Right ventricle myocardium inferior (tissue), 1 donor: Measurements from ENCODE around the gene GRIK3. TPM values are rescaled to one million over a fixed set of nuclear protein-coding genes. Genes with fewer than 3 reads are reported as not detected.

Experiments used
- ATAC-seq: fragments of 200-7000 bp; cut with Tn5 transposase; one replicate; pipeline ENCODE4 v1.9.1; 2020; ENCODE audit warnings: mild to moderate bottlenecking, moderate library complexity
- DNase-seq: peaks from one replicate; pipeline ENCODE4 v3.0.0; 2021; ENCODE audit errors: missing footprints
- intact Hi-C: fragments of 100-400 bp; cut with DNase I; formaldehyde crosslinking; loops from one replicate; pipeline ENCODE4 v1.11.0; 2022
- total RNA-seq: library from RNA; stranded (reverse); fragmentation: NEBNext Ultra II Directional; extraction: Animal tissue kit (Norgen Biotek cat#: 25700); gene quantifications from one replicate; pipeline ENCODE4 v1.2.1, GENCODE V29; 2021
- donor health status: DM: no; HTN: yes; CAD: no; lungs with severe emphysema.

Gene GRIK3
- total RNA-seq, 1 donor from 2014 or later: 0.65 TPM

GRCh38 chr1:36961062-36961615 lies 73.2 kb downstream of the GRIK3 start:
- DNase-seq (peak; percentile 37), ATAC-seq (no peak)
- intact Hi-C loops: no loop called here

GRCh38 chr1:36956570-36956969 lies 77.7 kb downstream of the GRIK3 start:
- ATAC-seq: no peak
- intact Hi-C loops: no loop called here
- peak; percentile 27 for DNase-seq

GRCh38 chr1:36955016-36955415 lies 79.3 kb downstream of the GRIK3 start:
- no peak for ATAC-seq
- intact Hi-C loops: no loop called here
- peak; percentile 21 for DNase-seq

GRCh38 chr1:36953061-36953460 lies 81.3 kb downstream of the GRIK3 start:
- intact Hi-C loops: no loop called here
- no peak for ATAC-seq
- peak; percentile 43 for DNase-seq

GRCh38 chr1:36951761-36952160 lies 82.6 kb downstream of the GRIK3 start:
- intact Hi-C loops: no loop called here
- ATAC-seq: no peak
- DNase-seq: peak; percentile 62

GRCh38 chr1:36951292-36951750 lies 83.0 kb downstream of the GRIK3 start:
- intact Hi-C loops: no loop called here
- DNase-seq: no peak
- ATAC-seq: no peak

- ATAC-seq (no peak), DNase-seq (no peak)
- intact Hi-C loops: no loop called here
Observed at GRCh38 chr1:36950604-36951291, 83.6 kb downstream of the GRIK3 start.

- ATAC-seq (no peak), DNase-seq (no peak)
- intact Hi-C loops: no loop called here
Observed at GRCh38 chr1:36948606-36949005, 85.7 kb downstream of the GRIK3 start.

GRCh38 chr1:36948147-36948546 lies 86.2 kb downstream of the GRIK3 start:
- DNase-seq (no peak), ATAC-seq (no peak)
- intact Hi-C loops: no loop called here

- DNase-seq (no peak), ATAC-seq (no peak)
- intact Hi-C loops: no loop called here
Observed at GRCh38 chr1:36947384-36947783, 86.9 kb downstream of the GRIK3 start.

GRCh38 chr1:36944883-36945282 lies 89.4 kb downstream of the GRIK3 start:
- DNase-seq (no peak), ATAC-seq (no peak)
- intact Hi-C loops: no loop called here

GRCh38 chr1:36942148-36942547 lies 92.2 kb downstream of the GRIK3 start:
- no peak for DNase-seq
- intact Hi-C loops: no loop called here
- ATAC-seq: no peak

- DNase-seq: no peak
- no peak for ATAC-seq
- intact Hi-C loops: no loop called here
Observed at GRCh38 chr1:36941316-36941978, 92.9 kb downstream of the GRIK3 start.

- no peak for ATAC-seq
- intact Hi-C loops: no loop called here
Observed at GRCh38 chr1:36938819-36939218, 95.5 kb downstream of the GRIK3 start.

GRCh38 chr1:36937371-36937770 lies 96.9 kb downstream of the GRIK3 start:
- DNase-seq (no peak), ATAC-seq (no peak)
- intact Hi-C loops: no loop called here

More at GRCh38 chr1:36938819-36939218, 95.5 kb downstream of the GRIK3 start:
- DNase-seq: peak; percentile 42

GRCh38 chr1:36934061-36934460 lies 100.3 kb downstream of the GRIK3 start:
- peak; percentile 39 for DNase-seq
- no peak for ATAC-seq
- intact Hi-C loops: no loop called here

- ATAC-seq (no peak), DNase-seq (no peak)
- intact Hi-C loops: no loop called here
Observed at GRCh38 chr1:36927826-36928225, 106.5 kb downstream of the GRIK3 start.

GRCh38 chr1:36925251-36925650 lies 109.1 kb downstream of the GRIK3 start:
- intact Hi-C loops: no loop called here
- no peak for DNase-seq
- ATAC-seq: no peak

GRCh38 chr1:36924282-36924811 lies 110.0 kb downstream of the GRIK3 start:
- intact Hi-C loops: no loop called here
- DNase-seq: peak; percentile 73
- ATAC-seq: no peak
